Neural cell (in vitro differentiated cells): Measurements from ENCODE around the gene CBX2.
A peak's percentile ranks its signal among the peaks of the same experiment; 100 is the strongest.

ENCODE experiments used
- CTCF ChIP-seq: fragments of 450-650 bp; IDR thresholded peaks from 2 replicates; pipeline ENCODE4 v1.5.1; 2014; ENCODE audit warnings: antibody characterized with exemption, mild to moderate bottlenecking, moderate library complexity; ENCODE audit not compliant: poor library complexity, severe bottlenecking
- EP300 ChIP-seq: fragments of 450-650 bp; conservative IDR thresholded peaks from 2 replicates; pipeline ENCODE4 v1.6.1; 2014; ENCODE audit warnings: antibody characterized with exemption, mild to moderate bottlenecking, moderate library complexity; ENCODE audit not compliant: poor library complexity, severe bottlenecking
- EZH2 ChIP-seq: fragments of 200-600, 300-800 bp; shearing (Covaris generic), sonication (generic); IDR thresholded peaks from 2 replicates; pipeline ENCODE4 v1.6.1; 2014; ENCODE audit warnings: antibody characterized with exemption, low read length, borderline replicate concordance, mild to moderate bottlenecking; ENCODE audit not compliant: insufficient read depth, poor library complexity, severe bottlenecking
- POLR2AphosphoS5 ChIP-seq: IDR thresholded peaks from 2 replicates; pipeline ENCODE4 v1.6.1; 2012
- TAF1 ChIP-seq: IDR thresholded peaks from 2 replicates; pipeline ENCODE4 v1.6.1; 2012; ENCODE audit warnings: low read depth

- TF ChIP-seq EZH2 (no peak), CTCF (no peak), EP300 (peak; percentile 69), POLR2AphosphoS5 (peak; percentile 80), TAF1 (peak; percentile 59)
These were observed 19.0 kb downstream of the CBX2 start, which contains the start of gene CBX8 for GRCh38 chr17:79796763-79797491.
